Endothelial cell of umbilical vein (primary cell): ENCODE measurements around the gene AJAP1. TPM values are rescaled to one million over a fixed set of nuclear protein-coding genes. Genes with fewer than 3 reads are reported as not detected.

Source experiments
- BruUV-seq: library from RNA; stranded (reverse); fragments of 400-500 nt; replicated peaks from 2 replicates; lab custom pipeline; 2021; lab: Mats Ljungman, UMichigan
- CTCF ChIA-PET: fragments of 300-600, 350-600 bp; sonication (Branson Sonifier 250); formaldehyde crosslinking; loops from one replicate; lab custom pipeline; 2021; ENCODE audit warnings: antibody characterized with exemption, inconsistent platforms; lab: Charles Lee
- POLR2A ChIA-PET: fragments of 300-600, 350-600 bp; sonication (Branson Sonifier 250); formaldehyde crosslinking; loops from one replicate; lab custom pipeline; 2021; ENCODE audit warnings: antibody characterized with exemption, inconsistent platforms; lab: Charles Lee
- DNase-seq: peaks from one replicate; pipeline ENCODE4 v3.0.0-alpha.2; 2011; ENCODE audit warnings: low read depth, low spot score
- FAIRE-seq: peaks from 2 replicates; lab custom pipeline; 2011; peaks lifted over from hg19 to GRCh38; lab: Jason Lieb, UNC
- H2AFZ ChIP-seq: 2 replicates; pipeline ENCODE4 v1.6.0; 2012; ENCODE audit warnings: low read depth, low read length, control low read depth, inconsistent platforms
- H3K27ac ChIP-seq: 2 replicates; pipeline ENCODE4 v1.5.1; 2011; ENCODE audit warnings: low read depth, mild to moderate bottlenecking, control low read depth, low read length, moderate library complexity; ENCODE audit not compliant: insufficient read depth
- H3K27me3 ChIP-seq, 2 experiments: 2 replicates each; pipeline versions ENCODE4 v1.6.0 to v1.6.1; 2011; ENCODE audit warnings: low read length in 2 of 2, mixed read lengths in 1 of 2; ENCODE audit not compliant: control insufficient read depth in 2 of 2, insufficient read depth in 2 of 2
- H3K36me3 ChIP-seq, 2 experiments: 2 replicates in 1 of 2; 3 replicates in 1 of 2; pipeline ENCODE4 v1.5.1; 2011; ENCODE audit warnings: low read length in 2 of 2, mild to moderate bottlenecking in 1 of 2, moderate library complexity in 1 of 2; ENCODE audit not compliant: control insufficient read depth in 2 of 2, insufficient read depth in 2 of 2; ENCODE audit errors: extremely low read depth in 1 of 2
- H3K4me1 ChIP-seq: 3 replicates; pipeline ENCODE4 v1.5.1; 2011; ENCODE audit warnings: mild to moderate bottlenecking, low read length; ENCODE audit not compliant: control insufficient read depth, insufficient read depth; ENCODE audit errors: extremely low read depth
- H3K4me2 ChIP-seq: 2 replicates; pipeline ENCODE4 v1.6.1; 2011; ENCODE audit warnings: low read length, control low read depth, mixed read lengths; ENCODE audit not compliant: insufficient read depth
- H3K4me3 ChIP-seq, 3 experiments: fragments of 200-600 bp in 1 of 3; sonication (generic), shearing (Covaris generic) in 1 of 3; replicated peaks in 1 of 3; 2 replicates each; pipeline ENCODE4 v1.5.1; 2011 to 2016; ENCODE audit warnings: control low read depth in 3 of 3, low read length in 3 of 3, mild to moderate bottlenecking in 2 of 3, inconsistent platforms in 1 of 3, low read depth in 1 of 3, moderate library complexity in 1 of 3; ENCODE audit not compliant: insufficient read depth in 1 of 3
- H3K79me2 ChIP-seq: 2 replicates; pipeline ENCODE4 v1.6.0; 2012; ENCODE audit warnings: low read length, inconsistent platforms; ENCODE audit not compliant: control insufficient read depth, insufficient read depth
- H3K9ac ChIP-seq: replicated peaks from 2 replicates; pipeline ENCODE3; 2011; ENCODE audit warnings: low read length, control low read depth; ENCODE audit not compliant: insufficient read depth; ENCODE audit errors: extremely low read depth
- H3K9me1 ChIP-seq: replicated peaks from 3 replicates; pipeline ENCODE4 v1.6.0; 2011; ENCODE audit warnings: mild to moderate bottlenecking, low read length; ENCODE audit not compliant: control insufficient read depth, insufficient read depth; ENCODE audit errors: extremely low read depth
- H3K9me3 ChIP-seq: replicated peaks from 2 replicates; pipeline ENCODE4 v1.5.1; 2012; ENCODE audit warnings: low read length, inconsistent platforms; ENCODE audit not compliant: control insufficient read depth, insufficient read depth
- H4K20me1 ChIP-seq: replicated peaks from 2 replicates; pipeline ENCODE3; 2011; ENCODE audit warnings: mild to moderate bottlenecking, low read length; ENCODE audit not compliant: control insufficient read depth, insufficient read depth; ENCODE audit errors: extremely low read depth
- CTCF ChIP-seq, 2 donors: IDR thresholded peaks; 1 replicate in 1 of 2; 2 replicates in 1 of 2; pipeline ENCODE4 v1.5.1; 2011; ENCODE audit warnings: low read length in 2 of 2, mild to moderate bottlenecking in 2 of 2, moderate library complexity in 2 of 2, control low read depth in 1 of 2, inconsistent platforms in 1 of 2, low read depth in 1 of 2; ENCODE audit not compliant: insufficient read depth in 1 of 2; ENCODE audit errors: extremely low read depth in 1 of 2
- EZH2 ChIP-seq: IDR thresholded peaks from 2 replicates; pipeline ENCODE4 v1.6.1; 2012; ENCODE audit warnings: borderline replicate concordance, low read depth, mild to moderate bottlenecking, moderate library complexity, low read length, inconsistent platforms; ENCODE audit not compliant: severe bottlenecking
- FOS ChIP-seq: IDR thresholded peaks from 2 replicates; pipeline ENCODE4 v1.6.1; 2011; ENCODE audit warnings: mild to moderate bottlenecking, low read length, moderate library complexity, borderline replicate concordance; ENCODE audit not compliant: insufficient read depth
- GATA2 ChIP-seq: IDR thresholded peaks from 2 replicates; pipeline ENCODE4 v1.7.0; 2011; ENCODE audit warnings: low read depth, mild to moderate bottlenecking, moderate library complexity, mixed read lengths, low read length; ENCODE audit not compliant: insufficient read length, insufficient read depth
- JUN ChIP-seq: IDR thresholded peaks from 2 replicates; pipeline ENCODE4 v1.6.1; 2011; ENCODE audit warnings: borderline replicate concordance, low read depth; ENCODE audit not compliant: insufficient read length, insufficient read depth
- MAX ChIP-seq: IDR thresholded peaks from 2 replicates; pipeline ENCODE4 v1.6.1; 2011; ENCODE audit not compliant: insufficient read depth, insufficient read length
- MYC ChIP-seq: IDR thresholded peaks from one replicate; pipeline ENCODE4 v1.6.1; 2011; ENCODE audit warnings: mild to moderate bottlenecking, low read depth, low read length
- POLR2A ChIP-seq: IDR thresholded peaks from 2 replicates; pipeline ENCODE4 v1.6.1; 2012; ENCODE audit warnings: low read depth, mild to moderate bottlenecking, control low read depth, low read length
- POLR2AphosphoS5 ChIP-seq: IDR thresholded peaks from 2 replicates; pipeline ENCODE4 v1.6.1; 2012; ENCODE audit warnings: low read depth, mild to moderate bottlenecking, control low read depth, low read length, moderate library complexity; ENCODE audit not compliant: insufficient read depth
- dilution Hi-C: fragments of 300-500 bp; cut with MboI; formaldehyde crosslinking; loops from one replicate; pipeline ENCODE4 v1.15.0; 2019; ENCODE audit warnings: low sequenced_read_pairs; ENCODE audit not compliant: extremely low pct_ligation_motif_present
- intact Hi-C: fragments of 100-400 bp; cut with micrococcal nuclease; formaldehyde crosslinking; loops from one replicate; pipeline ENCODE4 v1.10.0; 2022
- polyA plus RNA-seq, 4 experiments: library from polyadenylated mRNA; depleted of rRNA in 3 of 4; stranded (reverse) in 3 of 4; unstranded in 1 of 4; fragments of >200 nt; gene quantifications; 2 replicates each; pipeline versions ENCODE4 v1.2.1 to v1.2.3, GENCODE V29; 2011 to 2012; ENCODE audit warnings: missing spikeins in 1 of 4
- total RNA-seq: library from RNA; stranded (reverse); gene quantifications from 2 replicates; pipeline ENCODE4 v1.2.3, GENCODE V29; 2021

The AJAP1 gene
- total and polyA plus RNA-seq, 2 donors (not counting 3 experiments of a cell fraction or from before 2014, with no cell fraction given) = not detected

DNA sequence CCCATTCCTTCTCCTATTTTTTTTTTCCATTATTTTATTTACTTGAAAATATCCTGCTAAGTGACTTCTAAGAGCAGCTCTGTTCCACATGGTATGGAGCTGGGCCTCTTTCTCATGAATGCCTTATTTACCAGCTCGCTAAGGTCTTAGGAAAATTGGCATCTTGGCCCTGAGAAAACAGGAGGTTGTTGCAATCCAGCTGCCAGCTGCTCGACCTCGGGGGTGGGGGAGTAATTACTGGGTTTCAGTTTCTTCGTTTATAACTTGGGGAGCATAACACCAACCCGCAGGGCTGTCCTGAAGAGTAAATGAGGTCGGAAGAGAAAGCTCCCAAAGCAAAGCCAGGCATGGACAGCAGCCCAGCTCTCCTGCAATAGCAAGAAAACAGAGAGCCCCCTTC, 176.3 kb downstream of the AJAP1 start:
- H3K9ac ChIP-seq = no peak overlapping the region
- no peaks in the 10 kb centered on the region for H3K4me1 ChIP-seq
- H4K20me1 ChIP-seq = no peaks in the 10 kb centered on the region
- no peak overlapping the region for H3K27ac ChIP-seq
- DNase-seq = no peak
- no peak overlapping the region for H3K4me3 ChIP-seq
- H3K9me1 ChIP-seq = no peaks in the 10 kb centered on the region
- no peaks in the 10 kb centered on the region for H3K79me2 ChIP-seq
- H2AFZ ChIP-seq = no peak overlapping the region
- no peaks in the 10 kb centered on the region for H3K27me3 ChIP-seq
- no peak for TF ChIP-seq POLR2AphosphoS5
- TF ChIP-seq MYC = no peak
- no peak for TF ChIP-seq GATA2
- no peak for TF ChIP-seq FOS
- TF ChIP-seq MAX = no peak
- TF ChIP-seq POLR2A = no peak
- TF ChIP-seq CTCF (IDR thresholded peaks at IDR 0.05; ENCODE audit: extremely low read depth in 1 of 2, insufficient read depth in 1 of 2, low read depth in 1 of 2, low read length in 2 of 2) = no peak
- TF ChIP-seq EZH2 = no peak
- no peak for TF ChIP-seq JUN
- BruUV-seq = no TSS peak
- dilution Hi-C loops = no loop called here
- no peaks in the 10 kb centered on the region for H3K36me3 ChIP-seq
- FAIRE-seq = no peak
- peaks cover 4% of the 10 kb centered on the region for H3K9me3 ChIP-seq
- ChIA-PET CTCF (no interaction called here), POLR2A (no interaction called here)
- no peak overlapping the region for H3K4me2 ChIP-seq
- intact Hi-C loops = no loop called here
